NCI-H128 (cell line): ENCODE results near the gene SOX13.

ENCODE experiments used
- DNase-seq: peaks from one replicate; lab custom pipeline; 2025; ENCODE audit not compliant: unreplicated experiment; lab: John Stamatoyannopoulos, UW

SOX13 gene

DNA sequence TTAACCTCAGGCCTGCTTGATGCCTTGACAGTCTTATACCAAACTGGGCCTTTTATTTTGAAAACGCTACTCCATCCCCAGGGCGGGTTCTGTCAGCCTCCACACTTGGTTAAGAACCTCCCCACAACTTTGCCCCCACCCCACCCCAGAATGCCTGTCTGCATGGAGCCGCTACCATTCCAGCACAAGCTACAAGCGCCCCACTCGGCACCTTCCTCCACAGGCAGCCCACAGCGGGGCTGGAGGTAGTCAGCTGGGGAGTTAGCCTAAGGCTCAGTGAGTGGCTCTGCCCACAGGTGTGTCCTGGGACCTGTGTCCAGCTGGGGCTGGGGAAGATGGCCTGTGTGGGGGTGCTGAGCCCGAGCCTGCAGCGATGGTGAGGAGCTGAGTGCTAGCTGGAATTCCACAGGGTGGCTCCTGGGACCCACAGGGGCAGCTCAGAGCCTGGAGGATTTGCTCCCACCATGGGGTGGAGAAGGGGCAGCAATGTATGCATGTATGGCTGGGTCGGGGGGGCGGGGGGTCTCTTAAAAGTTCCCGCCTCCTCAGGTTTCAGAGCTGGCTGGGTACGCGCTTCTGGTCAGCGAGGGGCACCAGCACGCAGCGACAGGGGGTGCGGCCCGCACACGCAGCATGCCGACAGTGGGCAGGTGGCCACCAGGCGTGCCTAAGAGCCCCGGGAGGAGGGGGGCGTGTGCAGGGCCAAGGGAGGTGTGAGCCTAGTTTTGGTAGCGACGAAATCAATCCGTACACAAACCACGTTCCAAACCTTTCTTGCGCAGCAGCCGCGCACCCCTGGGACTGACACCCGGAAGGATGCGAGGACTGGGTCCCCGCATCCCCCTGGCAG lies 78.0 kb downstream of the SOX13 start:
- DNase-seq: no peak

GRCh38 chr1:204151552-204152309 lies 78.8 kb downstream of the SOX13 start, which contains the start of gene ETNK2:
Gene ETNK2, minus strand, starts transcription at chr1:204152044. Its CDS starts 192 bp downstream, at chr1:204151852.
- DNase-seq: peak; percentile 29

DNA sequence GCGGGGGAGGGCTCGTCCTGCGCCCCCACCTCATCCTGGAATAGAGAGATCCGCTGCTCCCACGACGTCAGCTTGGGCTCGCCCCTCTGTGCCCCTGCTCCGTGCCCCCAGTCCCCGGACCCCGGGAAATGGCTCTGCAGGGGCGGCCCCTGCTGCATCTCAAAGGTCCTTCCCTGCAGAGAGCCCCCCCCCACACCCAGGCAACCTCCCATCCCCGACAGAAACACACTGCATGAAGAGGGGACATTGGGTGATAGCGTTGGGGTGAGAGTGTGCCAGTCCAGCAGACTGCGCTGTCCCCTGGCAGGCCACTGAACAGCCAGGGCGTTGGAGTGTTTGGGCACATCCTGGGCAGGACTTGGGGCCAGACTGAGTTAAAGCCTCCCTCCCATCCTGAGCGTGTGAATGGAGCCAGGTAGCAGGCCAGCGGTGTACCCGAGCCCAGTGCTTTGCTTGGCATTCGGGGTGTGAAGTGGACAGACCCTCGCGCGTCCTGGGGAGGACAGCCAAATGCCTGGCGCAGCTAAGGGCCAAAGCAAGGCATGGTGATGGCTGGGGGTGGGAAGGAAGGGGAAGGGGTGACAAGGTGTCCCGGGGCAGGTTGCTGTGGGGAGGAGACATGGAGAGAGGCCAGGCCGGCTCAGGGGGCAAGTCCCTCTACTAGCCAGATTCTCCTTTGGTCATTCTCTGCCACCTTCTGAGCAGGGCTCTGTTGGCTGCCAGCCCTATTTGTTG lies 79.6 kb downstream of the SOX13 start:
- no peak for DNase-seq

- no peak for DNase-seq
Measured at GRCh38 chr1:204153667-204154066, 80.8 kb downstream of the SOX13 start.

DNA sequence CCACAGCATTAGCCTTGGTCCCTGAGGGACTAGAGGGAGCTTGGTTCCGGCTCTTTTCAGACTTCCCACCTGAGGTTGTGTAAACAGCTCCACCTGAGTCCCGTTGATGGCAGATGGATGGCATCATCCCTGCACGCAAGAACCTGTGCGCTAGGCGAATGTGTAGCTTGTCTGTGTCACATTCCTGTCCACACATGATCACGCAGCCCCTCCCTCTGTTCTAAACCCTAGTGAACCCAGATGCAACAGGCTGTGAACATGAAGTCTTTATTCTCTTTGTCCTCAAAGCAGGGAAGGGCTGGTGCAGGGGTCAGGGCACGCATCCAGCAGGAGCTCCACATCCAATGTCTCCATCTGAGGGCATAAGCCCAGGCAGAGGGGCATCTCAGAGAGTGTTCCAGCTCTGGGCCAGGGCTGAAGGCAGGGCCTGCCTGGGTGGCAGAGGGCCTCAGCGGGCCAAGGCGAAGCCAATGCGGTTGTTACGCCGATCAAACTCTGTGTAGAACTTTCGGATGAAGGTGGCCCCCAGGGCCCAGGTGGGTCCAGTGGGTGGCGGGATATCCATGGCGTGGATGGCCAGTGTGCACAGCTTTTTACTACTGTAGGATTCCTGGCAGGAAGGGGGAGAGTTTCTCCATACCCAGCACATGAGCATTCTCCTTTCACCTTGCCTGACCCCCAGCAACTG lies 81.8 kb downstream of the SOX13 start:
- DNase-seq: no peak

GRCh38 chr1:204155881-204156280 lies 83.0 kb downstream of the SOX13 start:
- DNase-seq: no peak

GRCh38 chr1:204157962-204158361 lies 85.0 kb downstream of the SOX13 start:
- no peak for DNase-seq

DNA sequence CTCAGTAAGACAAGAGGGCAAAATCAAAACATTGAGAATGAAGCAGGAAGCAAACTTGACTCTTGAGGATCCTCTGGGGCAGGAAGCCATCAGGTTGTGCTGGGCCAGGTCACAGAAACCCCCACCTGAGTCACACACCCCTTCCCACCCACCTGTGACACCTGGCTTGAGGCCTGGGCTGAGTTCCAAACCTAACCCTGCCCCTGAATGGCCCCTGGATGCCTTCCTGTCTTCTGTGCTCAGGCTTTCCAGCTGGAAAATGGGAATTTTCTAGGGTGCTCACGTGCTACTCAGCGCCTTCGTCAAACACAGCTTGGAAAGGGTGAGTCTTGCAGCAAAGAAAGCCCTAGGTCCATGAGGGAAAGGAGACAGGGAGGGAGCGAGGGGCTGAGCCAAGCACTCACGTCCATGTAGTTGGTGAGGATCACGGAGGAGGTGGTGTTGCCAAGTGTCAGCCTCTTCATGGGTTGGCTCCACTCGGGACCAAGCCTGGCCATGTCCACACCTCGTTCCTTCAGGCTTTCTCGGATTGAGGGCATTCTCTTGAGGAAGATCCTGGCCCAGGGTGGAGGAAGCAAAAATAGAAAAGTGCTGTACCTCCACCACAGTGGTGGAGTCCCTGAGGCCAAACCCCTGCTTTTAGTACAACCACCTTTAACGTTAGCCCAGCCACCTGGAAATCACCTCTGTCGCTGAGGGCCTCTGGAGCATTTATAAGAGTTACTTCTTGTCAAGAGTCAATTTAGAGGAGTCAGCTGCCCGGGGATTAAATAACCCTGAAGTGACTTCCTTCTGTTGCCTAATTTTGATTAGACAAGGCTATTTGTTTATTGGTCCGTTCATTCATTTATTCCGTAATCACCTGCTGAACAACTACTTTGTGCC lies 88.9 kb downstream of the SOX13 start:
- no peak for DNase-seq

- peak; percentile 84 for DNase-seq
Measured at GRCh38 chr1:204162494-204163074, 89.7 kb downstream of the SOX13 start.

DNA sequence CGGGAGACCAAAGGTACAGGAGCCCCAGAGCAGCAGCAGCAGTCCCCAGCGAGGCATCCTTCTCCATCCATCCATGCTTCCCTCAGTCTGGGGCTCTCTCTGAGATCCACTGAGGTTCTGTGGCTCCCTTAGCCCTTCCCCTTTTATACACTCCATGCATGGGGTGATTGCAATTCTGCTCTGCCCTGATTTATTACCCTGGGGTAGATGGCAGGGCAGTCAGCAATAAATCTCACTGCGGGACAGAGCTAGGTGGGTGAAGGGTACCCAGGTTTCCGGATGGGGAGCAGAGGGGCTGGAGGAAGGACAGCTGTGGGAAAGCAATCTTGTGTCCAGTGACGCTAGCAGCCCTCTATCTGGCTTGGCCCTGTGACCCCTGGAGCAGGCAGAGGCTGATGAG lies 93.3 kb downstream of the SOX13 start, which contains the start of gene REN:
Gene REN (minus strand): TSS at position 119 of the 400 bp plus-strand sequence. CDS start 44 bp downstream, at position 75.
- no peak for DNase-seq

GRCh38 chr1:204167730-204168129 lies 94.8 kb downstream of the SOX13 start:
- DNase-seq: no peak

GRCh38 chr1:204169858-204170257 lies 96.9 kb downstream of the SOX13 start:
- DNase-seq: no peak

- no peak for DNase-seq
Measured at GRCh38 chr1:204170494-204171155, 97.7 kb downstream of the SOX13 start.

DNA sequence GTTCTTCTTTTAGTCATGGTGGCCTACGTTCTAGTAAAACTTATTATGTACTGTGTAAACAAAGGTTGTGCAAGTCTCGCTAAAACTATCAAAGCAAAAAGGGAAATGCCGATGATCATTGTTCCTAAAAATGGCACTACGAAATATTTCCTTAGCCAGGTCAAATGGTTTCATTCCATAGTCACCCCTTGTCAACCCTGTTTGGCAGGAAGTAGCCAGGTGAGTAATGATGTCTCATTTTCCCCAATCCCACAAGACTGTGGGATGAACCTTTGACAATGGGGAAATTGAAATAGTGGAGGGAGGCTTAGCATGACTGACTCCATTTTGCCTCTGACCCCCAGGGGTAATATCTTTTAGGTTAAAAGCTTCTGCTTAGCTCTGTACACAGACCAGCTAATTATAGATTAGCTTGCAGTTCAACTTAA lies 98.8 kb downstream of the SOX13 start:
- no peak for DNase-seq

DNA sequence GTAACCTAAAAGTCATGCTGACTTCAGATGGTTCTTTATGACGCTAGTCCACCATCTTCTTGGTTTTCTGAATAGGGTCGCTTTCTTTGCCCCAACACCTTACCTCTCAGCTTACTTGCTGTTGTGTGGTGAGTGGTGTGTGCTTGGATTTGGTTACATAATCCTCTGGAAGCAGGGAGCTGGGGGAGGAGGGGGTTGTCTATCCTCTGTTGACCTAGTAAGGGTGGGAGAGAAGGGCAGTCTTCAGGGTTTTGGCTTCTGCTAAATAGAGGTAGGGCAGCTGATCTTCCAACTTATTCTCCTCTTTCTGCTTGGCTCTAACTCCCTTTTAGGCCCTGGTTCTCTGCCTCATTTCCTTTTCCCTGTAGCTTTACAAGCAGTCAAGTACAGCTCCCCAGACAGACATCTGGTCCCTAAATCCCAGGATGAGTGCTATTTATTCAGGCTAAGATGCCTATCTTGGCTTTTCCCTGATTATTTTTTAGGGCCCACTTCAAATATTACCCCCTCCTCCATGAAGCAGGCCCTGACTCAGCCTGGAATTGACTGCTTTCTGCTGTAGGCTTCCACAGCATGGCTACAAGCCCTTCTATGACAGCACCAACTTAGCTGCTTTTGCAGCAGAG lies 99.6 kb downstream of the SOX13 start:
- no peak for DNase-seq

DNA sequence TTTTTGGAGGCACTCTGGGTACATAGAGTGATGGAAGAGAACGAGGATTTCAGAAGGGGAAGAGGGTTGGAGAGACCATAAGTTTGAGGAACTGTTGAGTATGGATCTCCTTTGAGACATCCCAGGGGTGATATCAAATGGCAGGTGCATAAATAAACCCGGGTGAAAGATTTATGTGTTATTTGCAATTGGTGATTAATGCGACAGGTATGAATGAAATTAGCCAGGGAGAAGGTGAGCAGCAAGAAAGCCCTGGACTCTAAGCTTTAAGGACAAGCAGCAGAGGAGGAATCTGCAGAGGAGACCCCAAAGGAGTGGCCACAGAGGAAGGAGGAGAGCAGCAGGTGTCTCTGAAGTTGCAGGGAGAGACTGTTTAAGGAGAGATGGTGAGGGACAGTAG lies 102.0 kb downstream of the SOX13 start:
- DNase-seq: no peak

DNA sequence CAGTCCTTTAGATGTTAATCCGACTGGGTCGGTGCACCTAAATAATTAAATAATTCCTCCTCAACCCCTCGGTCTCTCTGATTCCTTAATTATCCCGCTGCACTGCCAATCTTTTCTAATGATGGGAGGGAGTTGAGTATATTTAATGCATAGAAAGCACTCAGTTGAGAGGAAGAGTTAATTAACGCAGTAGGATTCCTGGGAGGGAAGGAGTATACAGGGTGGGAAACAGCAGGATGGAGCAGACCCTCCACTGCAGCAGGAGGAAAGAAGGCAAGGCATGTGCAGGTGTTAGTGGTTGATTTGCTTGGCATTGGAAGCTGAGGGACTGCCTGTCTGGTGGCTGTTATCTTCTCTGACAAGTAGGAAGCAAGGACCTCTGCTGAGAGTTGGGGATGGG lies 103.1 kb downstream of the SOX13 start:
- no peak for DNase-seq

GRCh38 chr1:204177133-204177532 lies 104.2 kb downstream of the SOX13 start:
- no peak for DNase-seq
